ENCODE results near the gene HMOX1. TPM values are rescaled to one million over a fixed set of nuclear protein-coding genes. Genes with fewer than 3 reads are reported as not detected.
A peak's percentile ranks its signal among the peaks of the same experiment; 100 is the strongest.

Gene HMOX1
- total and polyA plus RNA-seq, 2 of the 13 experiments (the other 11 are each of a cell fraction or from before 2014, with no cell fraction given), result 53.6 to 67.4 TPM

- BruUV-seq (replicated peaks), result no TSS peak
- peaks cover 93% of the 10 kb centered on the region for H3K4me1 ChIP-seq (ENCODE audit: insufficient read depth, low read length)
- WGBS (ENCODE audit: low lambda C conversion rate), result 50% methylated on average over 6 of the region's 6 CpGs
- CTCF ChIA-PET (ENCODE audit: low intra/inter-chr PET ratio, low total read pairs), result no interaction called here
- peak overlapping the region; percentile 27; the same call in 1 of the 2 replicates for H3K4me2 ChIP-seq (ENCODE audit: low read depth, low read length)
- H2AFZ ChIP-seq (ENCODE audit: low read length), result no peak overlapping the region
- intact Hi-C loops (cut with micrococcal nuclease; ENCODE audit: unreplicated experiment), result no loop called here
- H3K79me2 ChIP-seq (ENCODE audit: insufficient read depth, low read length), result no peaks in the 10 kb centered on the region
- H3K9ac ChIP-seq (ENCODE audit: insufficient read depth, low read depth, low read length), result no peak overlapping the region
- no peak overlapping the region for H3K27ac ChIP-seq (ENCODE audit: extremely low read length, insufficient read depth, low read length)
- POLR2A ChIA-PET, result interaction anchor here (1.0 kb wide), 1 partner anchor 8 kb away, joined by 3 read pairs; no protein-coding TSS in a partner anchor
- in situ Hi-C loops (cut with HindIII; ENCODE audit: extremely low pct_ligation_motif_present, low pct_unique_long_range_greater_than_20kb), result no loop called here
- DNase-seq (ENCODE audit: low spot score) (no peak), ATAC-seq (no peak), FAIRE-seq (no peak)
- H3K27me3 ChIP-seq (ENCODE audit: control insufficient read depth in 1 of 2, insufficient read depth in 2 of 2, low read length in 2 of 2), result no peaks in the 10 kb centered on the region
- no peaks in the 10 kb centered on the region for H3K9me3 ChIP-seq (ENCODE audit: low read length)
- no peak overlapping the region for H3K4me3 ChIP-seq (replicated peaks in 1 of 3; ENCODE audit: insufficient read depth in 1 of 3, low read depth in 2 of 3, low read length in 3 of 3)
- H4K20me1 ChIP-seq (ENCODE audit: insufficient read depth, low read length), result no peaks in the 10 kb centered on the region
- TF ChIP-seq CAMTA2 (CRISPR knock-in tag; IDR thresholded peaks at IDR 0.05; ENCODE audit: borderline replicate concordance), result no peak
- TF ChIP-seq SSRP1 (CRISPR knock-in tag; IDR thresholded peaks at IDR 0.05), result no peak
- no peak for TF ChIP-seq AKNA (CRISPR knock-in tag; IDR thresholded peaks at IDR 0.05; ENCODE audit: borderline replicate concordance)
- no peak for TF ChIP-seq NR2F6 (IDR thresholded peaks at IDR 0.05)
- TF ChIP-seq NR2F6 (CRISPR knock-in tag; IDR thresholded peaks at IDR 0.05), result no peak
- TF ChIP-seq RFXANK (CRISPR knock-in tag; IDR thresholded peaks at IDR 0.05), result no peak
- TF ChIP-seq HNF4A (CRISPR knock-in tag; IDR thresholded peaks at IDR 0.05), result no peak
- TF ChIP-seq U2AF2 (IDR thresholded peaks at IDR 0.05; ENCODE audit: low read depth, low read length), result no peak
- TF ChIP-seq NKX3-1 (CRISPR knock-in tag; IDR thresholded peaks at IDR 0.05), result no peak
- TF ChIP-seq JARID2 (CRISPR knock-in tag; IDR thresholded peaks at IDR 0.05; ENCODE audit: insufficient replicate concordance), result no peak
- TF ChIP-seq NAIF1 (CRISPR knock-in tag; IDR thresholded peaks at IDR 0.05; ENCODE audit: borderline replicate concordance), result no peak
- TF ChIP-seq DR1 (CRISPR knock-in tag; IDR thresholded peaks at IDR 0.05), result no peak
- no peak for TF ChIP-seq ATF5 (CRISPR knock-in tag; IDR thresholded peaks at IDR 0.05; ENCODE audit: low read depth)
- no peak for TF ChIP-seq ZNF512B (CRISPR knock-in tag; IDR thresholded peaks at IDR 0.05; ENCODE audit: borderline replicate concordance)
- TF ChIP-seq PHB2 (IDR thresholded peaks at IDR 0.05; ENCODE audit: partially characterized antibody), result no peak
- TF ChIP-seq DDIT3 (CRISPR knock-in tag; IDR thresholded peaks at IDR 0.05), result no peak
- no peaks in the 10 kb centered on the region for H3K36me3 ChIP-seq (replicated peaks in 1 of 2; ENCODE audit: control insufficient read depth in 1 of 2, insufficient read depth in 2 of 2, low read length in 2 of 2)
Measured at GRCh38 chr22:35368386-35368785, 12.5 kb upstream of the HMOX1 start.
